GM23338 (cell line): ENCODE results near the gene HK1. TPM values are rescaled to one million over a fixed set of nuclear protein-coding genes. Genes with fewer than 3 reads are reported as not detected.
A peak's percentile ranks its signal among the peaks of the same experiment; 100 is the strongest.

Source experiments
- ATAC-seq: fragments of 200-7000 bp; cut with Tn5 transposase; 3 replicates; pipeline ENCODE4 v1.9.1; 2020
- DNase-seq: peaks from one replicate; pipeline ENCODE4 v3.0.0-alpha.2; 2015; ENCODE audit warnings: low spot score
- H2AFZ ChIP-seq: fragments of 200-600 bp; sonication (generic); 2 replicates; pipeline ENCODE4 v1.8.0; 2016; ENCODE audit warnings: antibody characterized with exemption, mild to moderate bottlenecking, moderate library complexity
- H3F3A ChIP-seq: fragments of 200-600 bp; sonication (generic); replicated peaks from 2 replicates; pipeline ENCODE4 v1.8.0; 2017; ENCODE audit warnings: antibody characterized with exemption, mixed run types, low read depth
- H3K27ac ChIP-seq: fragments of 200-600 bp; sonication (generic); 2 replicates; pipeline ENCODE4 v1.6.1; 2016; ENCODE audit warnings: low read depth
- H3K27me3 ChIP-seq: fragments of 200-600 bp; sonication (generic); 2 replicates; pipeline ENCODE4 v1.8.0; 2016; ENCODE audit warnings: mild to moderate bottlenecking, mixed run types, moderate library complexity; ENCODE audit not compliant: insufficient read depth
- H3K36me3 ChIP-seq: fragments of 200-600 bp; sonication (generic); 2 replicates; pipeline ENCODE4 v1.8.0; 2016; ENCODE audit warnings: mild to moderate bottlenecking; ENCODE audit not compliant: insufficient read depth
- H3K4me1 ChIP-seq: fragments of 200-600 bp; sonication (generic); 2 replicates; pipeline ENCODE4 v1.8.0; 2016; ENCODE audit warnings: mild to moderate bottlenecking, moderate library complexity; ENCODE audit not compliant: insufficient read depth
- H3K4me2 ChIP-seq: fragments of 200-600 bp; sonication (generic); 2 replicates; pipeline ENCODE4 v1.7.1; 2017; ENCODE audit warnings: mixed run types
- H3K4me3 ChIP-seq: fragments of 200-600 bp; sonication (generic); 2 replicates; pipeline ENCODE4 v1.6.1; 2016; ENCODE audit warnings: mixed run types
- H3K79me2 ChIP-seq: fragments of 200-600 bp; sonication (generic); replicated peaks from 2 replicates; pipeline ENCODE4 v1.8.0; 2017; ENCODE audit warnings: mild to moderate bottlenecking; ENCODE audit not compliant: insufficient read depth
- H3K9me2 ChIP-seq: fragments of 200-600 bp; sonication (generic); 2 replicates; pipeline ENCODE4 v1.8.0; 2017; ENCODE audit not compliant: insufficient read depth
- H4K20me1 ChIP-seq: fragments of 200-600 bp; sonication (generic); replicated peaks from 2 replicates; pipeline ENCODE4 v1.8.0; 2017; ENCODE audit warnings: mild to moderate bottlenecking; ENCODE audit not compliant: insufficient read depth
- H3K27ac Mint-ChIP-seq: 2 replicates; pipeline ENCODE4 v1.8.0; 2020; ENCODE audit warnings: inconsistent platforms, mild to moderate bottlenecking, moderate library complexity, mixed read lengths
- H3K27me3 Mint-ChIP-seq: 3 replicates; pipeline ENCODE4 v1.8.0; 2022; ENCODE audit warnings: low read depth, mild to moderate bottlenecking, moderate library complexity, mixed read lengths, inconsistent platforms; ENCODE audit not compliant: insufficient read depth, poor library complexity
- H3K36me3 Mint-ChIP-seq: 3 replicates; pipeline ENCODE4 v1.8.0; 2021; ENCODE audit warnings: low read depth, mild to moderate bottlenecking, inconsistent platforms, moderate library complexity, mixed read lengths
- H3K4me1 Mint-ChIP-seq: 3 replicates; pipeline ENCODE4 v1.8.0; 2020; ENCODE audit warnings: mild to moderate bottlenecking, inconsistent platforms, mixed read lengths
- H3K4me3 Mint-ChIP-seq: 3 replicates; pipeline ENCODE4 v1.8.0; 2021; ENCODE audit warnings: moderate library complexity, mild to moderate bottlenecking, inconsistent platforms, mixed read lengths
- H3K9me3 Mint-ChIP-seq: 3 replicates; pipeline ENCODE4 v1.8.0; 2020; ENCODE audit warnings: moderate library complexity, mild to moderate bottlenecking, inconsistent platforms, mixed read lengths
- CREB1 ChIP-seq: fragments of 250-450 bp; sonication (Bioruptor Pico); IDR thresholded peaks from 2 replicates; pipeline ENCODE4 v1.5.0; 2020; ENCODE audit warnings: low read depth, mild to moderate bottlenecking, moderate library complexity
- EZH2phosphoT487 ChIP-seq: fragments of 200-600 bp; sonication (generic); IDR thresholded peaks from one replicate; pipeline ENCODE4 v1.8.1; 2018; ENCODE audit warnings: antibody characterized with exemption; ENCODE audit not compliant: unreplicated experiment
- JUNB ChIP-seq: IDR thresholded peaks from one replicate; pipeline ENCODE4 v1.6.1; 2016; ENCODE audit warnings: antibody characterized with exemption; ENCODE audit not compliant: unreplicated experiment
- NANOG ChIP-seq: IDR thresholded peaks from 2 replicates; pipeline ENCODE4 v1.6.1; 2016; ENCODE audit warnings: antibody characterized with exemption, borderline replicate concordance
- POLR2AphosphoS5 ChIP-seq: IDR thresholded peaks from 2 replicates; pipeline ENCODE4 v1.6.1; 2016; ENCODE audit warnings: antibody characterized with exemption, low read depth
- STAT1 ChIP-seq: IDR thresholded peaks from one replicate; pipeline ENCODE4 v1.6.1; 2016; ENCODE audit warnings: antibody characterized with exemption; ENCODE audit not compliant: unreplicated experiment
- polyA plus RNA-seq: library from polyadenylated mRNA; unstranded; fragments of >200 nt; fragmentation: Nextera tagmentation; extraction: Ambion mirVana; gene quantifications from 2 replicates; pipeline ENCODE4 v1.2.1, GENCODE V29; 2016
- total RNA-seq: library from RNA; depleted of rRNA; stranded (reverse); fragments of >200 nt; shearing (Covaris generic); gene quantifications from 2 replicates; pipeline ENCODE4 v1.2.3, GENCODE V29; 2014
- TF ChIP-seq, protein P1 (sequence below): IDR thresholded peaks from one replicate; pipeline ENCODE4 v1.6.1; 2018; ENCODE audit warnings: antibody characterized with exemption; ENCODE audit not compliant: unreplicated experiment
- TF ChIP-seq, protein P2 (sequence below), 2 experiments: fragments of 200-600 bp in 1 of 2; sonication (generic) in 1 of 2; conservative IDR thresholded peaks; 2 replicates each; pipeline versions ENCODE4 v1.5.1 to v1.6.1; 2016 to 2017; ENCODE audit warnings: antibody characterized with exemption in 2 of 2, low read depth in 2 of 2, mild to moderate bottlenecking in 2 of 2, moderate library complexity in 1 of 2
- TF ChIP-seq, protein P3 (sequence below): IDR thresholded peaks from 2 replicates; pipeline ENCODE4 v1.6.1; 2016; ENCODE audit warnings: antibody characterized with exemption
- TF ChIP-seq, protein P4 (sequence below): fragments of 250-450 bp; sonication (Bioruptor Pico); IDR thresholded peaks from 2 replicates; pipeline ENCODE4 v1.5.0; 2020; ENCODE audit warnings: mild to moderate bottlenecking, moderate library complexity

Gene HK1
- total and polyA plus RNA-seq, 2 experiments from 2014 or later, result 76.6 to 229 TPM

DNA sequence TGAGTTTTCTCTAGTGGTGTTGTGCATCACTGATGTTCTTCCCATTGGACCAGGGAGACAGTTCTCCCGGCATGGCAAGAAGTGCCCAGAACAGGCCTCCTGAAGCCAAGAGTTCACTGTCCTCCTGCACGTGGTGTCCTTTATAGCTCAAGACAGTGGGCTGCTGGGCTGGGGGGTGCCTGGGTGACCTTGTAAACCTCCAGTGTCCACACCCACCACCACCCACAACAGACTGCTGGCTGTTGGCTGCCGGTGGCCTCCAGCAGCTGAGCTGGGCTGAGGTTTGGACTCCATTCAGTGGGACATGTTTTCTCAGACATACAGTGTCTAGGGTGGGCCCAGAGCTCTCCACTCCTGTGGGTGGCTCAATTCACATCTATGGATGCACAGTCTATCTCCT, 42.2 kb downstream of the HK1 start (continued):
- TF ChIP-seq, protein P1, sequence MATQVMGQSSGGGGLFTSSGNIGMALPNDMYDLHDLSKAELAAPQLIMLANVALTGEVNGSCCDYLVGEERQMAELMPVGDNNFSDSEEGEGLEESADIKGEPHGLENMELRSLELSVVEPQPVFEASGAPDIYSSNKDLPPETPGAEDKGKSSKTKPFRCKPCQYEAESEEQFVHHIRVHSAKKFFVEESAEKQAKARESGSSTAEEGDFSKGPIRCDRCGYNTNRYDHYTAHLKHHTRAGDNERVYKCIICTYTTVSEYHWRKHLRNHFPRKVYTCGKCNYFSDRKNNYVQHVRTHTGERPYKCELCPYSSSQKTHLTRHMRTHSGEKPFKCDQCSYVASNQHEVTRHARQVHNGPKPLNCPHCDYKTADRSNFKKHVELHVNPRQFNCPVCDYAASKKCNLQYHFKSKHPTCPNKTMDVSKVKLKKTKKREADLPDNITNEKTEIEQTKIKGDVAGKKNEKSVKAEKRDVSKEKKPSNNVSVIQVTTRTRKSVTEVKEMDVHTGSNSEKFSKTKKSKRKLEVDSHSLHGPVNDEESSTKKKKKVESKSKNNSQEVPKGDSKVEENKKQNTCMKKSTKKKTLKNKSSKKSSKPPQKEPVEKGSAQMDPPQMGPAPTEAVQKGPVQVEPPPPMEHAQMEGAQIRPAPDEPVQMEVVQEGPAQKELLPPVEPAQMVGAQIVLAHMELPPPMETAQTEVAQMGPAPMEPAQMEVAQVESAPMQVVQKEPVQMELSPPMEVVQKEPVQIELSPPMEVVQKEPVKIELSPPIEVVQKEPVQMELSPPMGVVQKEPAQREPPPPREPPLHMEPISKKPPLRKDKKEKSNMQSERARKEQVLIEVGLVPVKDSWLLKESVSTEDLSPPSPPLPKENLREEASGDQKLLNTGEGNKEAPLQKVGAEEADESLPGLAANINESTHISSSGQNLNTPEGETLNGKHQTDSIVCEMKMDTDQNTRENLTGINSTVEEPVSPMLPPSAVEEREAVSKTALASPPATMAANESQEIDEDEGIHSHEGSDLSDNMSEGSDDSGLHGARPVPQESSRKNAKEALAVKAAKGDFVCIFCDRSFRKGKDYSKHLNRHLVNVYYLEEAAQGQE, result no peak
- TF ChIP-seq, protein P2, sequence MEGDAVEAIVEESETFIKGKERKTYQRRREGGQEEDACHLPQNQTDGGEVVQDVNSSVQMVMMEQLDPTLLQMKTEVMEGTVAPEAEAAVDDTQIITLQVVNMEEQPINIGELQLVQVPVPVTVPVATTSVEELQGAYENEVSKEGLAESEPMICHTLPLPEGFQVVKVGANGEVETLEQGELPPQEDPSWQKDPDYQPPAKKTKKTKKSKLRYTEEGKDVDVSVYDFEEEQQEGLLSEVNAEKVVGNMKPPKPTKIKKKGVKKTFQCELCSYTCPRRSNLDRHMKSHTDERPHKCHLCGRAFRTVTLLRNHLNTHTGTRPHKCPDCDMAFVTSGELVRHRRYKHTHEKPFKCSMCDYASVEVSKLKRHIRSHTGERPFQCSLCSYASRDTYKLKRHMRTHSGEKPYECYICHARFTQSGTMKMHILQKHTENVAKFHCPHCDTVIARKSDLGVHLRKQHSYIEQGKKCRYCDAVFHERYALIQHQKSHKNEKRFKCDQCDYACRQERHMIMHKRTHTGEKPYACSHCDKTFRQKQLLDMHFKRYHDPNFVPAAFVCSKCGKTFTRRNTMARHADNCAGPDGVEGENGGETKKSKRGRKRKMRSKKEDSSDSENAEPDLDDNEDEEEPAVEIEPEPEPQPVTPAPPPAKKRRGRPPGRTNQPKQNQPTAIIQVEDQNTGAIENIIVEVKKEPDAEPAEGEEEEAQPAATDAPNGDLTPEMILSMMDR (conservative IDR thresholded peaks at IDR 0.05; ENCODE audit: low read depth in 2 of 2), result no peak
- TF ChIP-seq NANOG (no peak), CREB1 (CRISPR knock-in tag) (no peak), POLR2AphosphoS5 (no peak), JUNB (no peak), STAT1 (no peak)
- TF ChIP-seq, protein P3, sequence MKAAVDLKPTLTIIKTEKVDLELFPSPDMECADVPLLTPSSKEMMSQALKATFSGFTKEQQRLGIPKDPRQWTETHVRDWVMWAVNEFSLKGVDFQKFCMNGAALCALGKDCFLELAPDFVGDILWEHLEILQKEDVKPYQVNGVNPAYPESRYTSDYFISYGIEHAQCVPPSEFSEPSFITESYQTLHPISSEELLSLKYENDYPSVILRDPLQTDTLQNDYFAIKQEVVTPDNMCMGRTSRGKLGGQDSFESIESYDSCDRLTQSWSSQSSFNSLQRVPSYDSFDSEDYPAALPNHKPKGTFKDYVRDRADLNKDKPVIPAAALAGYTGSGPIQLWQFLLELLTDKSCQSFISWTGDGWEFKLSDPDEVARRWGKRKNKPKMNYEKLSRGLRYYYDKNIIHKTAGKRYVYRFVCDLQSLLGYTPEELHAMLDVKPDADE, result no peak

DNA sequence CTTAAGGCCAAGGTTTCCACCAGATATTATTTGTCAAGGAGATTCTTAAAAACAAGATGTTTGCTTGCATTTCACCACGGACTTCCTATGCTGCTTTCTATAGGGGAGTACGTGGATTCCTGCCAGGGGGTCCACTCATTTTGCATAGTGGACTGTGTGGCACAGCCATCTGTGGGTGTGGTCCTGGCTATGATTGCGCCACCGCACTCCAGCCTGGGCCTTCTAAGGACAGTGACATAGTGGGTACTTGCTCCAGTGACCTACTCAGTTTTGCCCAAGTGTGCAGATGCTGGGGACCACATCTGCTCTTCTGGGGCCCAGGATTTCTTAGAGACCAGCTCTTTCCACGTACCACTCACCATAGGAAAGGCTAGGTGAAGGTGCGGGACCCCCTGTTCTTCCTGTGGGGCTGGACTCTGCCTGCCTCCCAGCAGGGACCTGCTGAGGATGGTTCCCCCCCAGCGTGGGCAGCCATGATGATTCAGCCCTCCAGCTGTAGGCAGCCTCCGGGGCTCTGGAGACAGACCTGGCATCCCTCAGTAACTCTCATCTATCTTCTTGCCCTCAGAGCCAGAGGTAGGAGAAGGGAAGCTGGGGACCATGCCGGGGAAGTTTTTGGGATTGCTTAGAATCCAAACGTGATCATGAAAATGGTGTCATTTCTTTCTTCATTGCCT, 42.9 kb downstream of the HK1 start:
- Mint-ChIP-seq H3K4me1 (peaks cover 60% of the 10 kb centered on the region), H3K27me3 (peaks cover 12% of the 10 kb centered on the region), H3K36me3 (peaks cover 6% of the 10 kb centered on the region; the same call in 2 of the 3 replicates), H3K9me3 (no peaks in the 10 kb centered on the region), H3K4me3 (peak overlapping the region; percentile 95), H3K27ac (no peak overlapping the region)
- peaks cover 13% of the 10 kb centered on the region for H3F3A ChIP-seq
- peaks cover 81% of the 10 kb centered on the region for H3K4me1 ChIP-seq
- H3K36me3 ChIP-seq, result no peaks in the 10 kb centered on the region
- no peak for ATAC-seq
- no peaks in the 10 kb centered on the region for H3K9me2 ChIP-seq
- DNase-seq, result no peak
- H3K27me3 ChIP-seq, result no peaks in the 10 kb centered on the region
- H3K4me2 ChIP-seq, result peak overlapping the region; percentile 99
- peaks cover 75% of the 10 kb centered on the region for H3K79me2 ChIP-seq
- no peak overlapping the region for H2AFZ ChIP-seq
- H3K4me3 ChIP-seq, result peak overlapping the region; percentile 99
- H4K20me1 ChIP-seq, result peaks cover 14% of the 10 kb centered on the region
- H3K27ac ChIP-seq, result no peak overlapping the region
- TF ChIP-seq, protein P3, result no peak
- TF ChIP-seq, protein P4, sequence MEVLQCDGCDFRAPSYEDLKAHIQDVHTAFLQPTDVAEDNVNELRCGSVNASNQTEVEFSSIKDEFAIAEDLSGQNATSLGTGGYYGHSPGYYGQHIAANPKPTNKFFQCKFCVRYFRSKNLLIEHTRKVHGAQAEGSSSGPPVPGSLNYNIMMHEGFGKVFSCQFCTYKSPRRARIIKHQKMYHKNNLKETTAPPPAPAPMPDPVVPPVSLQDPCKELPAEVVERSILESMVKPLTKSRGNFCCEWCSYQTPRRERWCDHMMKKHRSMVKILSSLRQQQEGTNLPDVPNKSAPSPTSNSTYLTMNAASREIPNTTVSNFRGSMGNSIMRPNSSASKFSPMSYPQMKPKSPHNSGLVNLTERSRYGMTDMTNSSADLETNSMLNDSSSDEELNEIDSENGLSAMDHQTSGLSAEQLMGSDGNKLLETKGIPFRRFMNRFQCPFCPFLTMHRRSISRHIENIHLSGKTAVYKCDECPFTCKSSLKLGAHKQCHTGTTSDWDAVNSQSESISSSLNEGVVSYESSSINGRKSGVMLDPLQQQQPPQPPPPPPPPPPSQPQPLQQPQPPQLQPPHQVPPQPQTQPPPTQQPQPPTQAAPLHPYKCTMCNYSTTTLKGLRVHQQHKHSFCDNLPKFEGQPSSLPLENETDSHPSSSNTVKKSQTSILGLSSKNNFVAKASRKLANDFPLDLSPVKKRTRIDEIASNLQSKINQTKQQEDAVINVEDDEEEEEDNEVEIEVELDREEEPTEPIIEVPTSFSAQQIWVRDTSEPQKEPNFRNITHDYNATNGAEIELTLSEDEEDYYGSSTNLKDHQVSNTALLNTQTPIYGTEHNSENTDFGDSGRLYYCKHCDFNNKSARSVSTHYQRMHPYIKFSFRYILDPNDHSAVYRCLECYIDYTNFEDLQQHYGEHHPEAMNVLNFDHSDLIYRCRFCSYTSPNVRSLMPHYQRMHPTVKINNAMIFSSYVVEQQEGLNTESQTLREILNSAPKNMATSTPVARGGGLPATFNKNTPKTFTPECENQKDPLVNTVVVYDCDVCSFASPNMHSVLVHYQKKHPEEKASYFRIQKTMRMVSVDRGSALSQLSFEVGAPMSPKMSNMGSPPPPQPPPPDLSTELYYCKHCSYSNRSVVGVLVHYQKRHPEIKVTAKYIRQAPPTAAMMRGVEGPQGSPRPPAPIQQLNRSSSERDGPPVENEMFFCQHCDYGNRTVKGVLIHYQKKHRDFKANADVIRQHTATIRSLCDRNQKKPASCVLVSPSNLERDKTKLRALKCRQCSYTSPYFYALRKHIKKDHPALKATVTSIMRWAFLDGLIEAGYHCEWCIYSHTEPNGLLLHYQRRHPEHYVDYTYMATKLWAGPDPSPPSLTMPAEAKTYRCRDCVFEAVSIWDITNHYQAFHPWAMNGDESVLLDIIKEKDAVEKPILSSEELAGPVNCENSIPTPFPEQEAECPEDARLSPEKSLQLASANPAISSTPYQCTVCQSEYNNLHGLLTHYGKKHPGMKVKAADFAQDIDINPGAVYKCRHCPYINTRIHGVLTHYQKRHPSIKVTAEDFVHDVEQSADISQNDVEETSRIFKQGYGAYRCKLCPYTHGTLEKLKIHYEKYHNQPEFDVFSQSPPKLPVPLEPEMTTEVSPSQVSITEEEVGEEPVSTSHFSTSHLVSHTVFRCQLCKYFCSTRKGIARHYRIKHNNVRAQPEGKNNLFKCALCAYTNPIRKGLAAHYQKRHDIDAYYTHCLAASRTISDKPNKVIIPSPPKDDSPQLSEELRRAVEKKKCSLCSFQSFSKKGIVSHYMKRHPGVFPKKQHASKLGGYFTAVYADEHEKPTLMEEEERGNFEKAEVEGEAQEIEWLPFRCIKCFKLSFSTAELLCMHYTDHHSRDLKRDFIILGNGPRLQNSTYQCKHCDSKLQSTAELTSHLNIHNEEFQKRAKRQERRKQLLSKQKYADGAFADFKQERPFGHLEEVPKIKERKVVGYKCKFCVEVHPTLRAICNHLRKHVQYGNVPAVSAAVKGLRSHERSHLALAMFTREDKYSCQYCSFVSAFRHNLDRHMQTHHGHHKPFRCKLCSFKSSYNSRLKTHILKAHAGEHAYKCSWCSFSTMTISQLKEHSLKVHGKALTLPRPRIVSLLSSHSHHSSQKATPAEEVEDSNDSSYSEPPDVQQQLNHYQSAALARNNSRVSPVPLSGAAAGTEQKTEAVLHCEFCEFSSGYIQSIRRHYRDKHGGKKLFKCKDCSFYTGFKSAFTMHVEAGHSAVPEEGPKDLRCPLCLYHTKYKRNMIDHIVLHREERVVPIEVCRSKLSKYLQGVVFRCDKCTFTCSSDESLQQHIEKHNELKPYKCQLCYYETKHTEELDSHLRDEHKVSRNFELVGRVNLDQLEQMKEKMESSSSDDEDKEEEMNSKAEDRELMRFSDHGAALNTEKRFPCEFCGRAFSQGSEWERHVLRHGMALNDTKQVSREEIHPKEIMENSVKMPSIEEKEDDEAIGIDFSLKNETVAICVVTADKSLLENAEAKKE, result no peak
- no peak for TF ChIP-seq EZH2phosphoT487
